ENCODE measurements around the gene KCNH2. TPM values are rescaled to one million over a fixed set of nuclear protein-coding genes. Genes with fewer than 3 reads are reported as not detected.

Gene KCNH2
- total and polyA plus RNA-seq, 4 donors: 0.18 to 74.6 (median 0.33) TPM; not detected in 1

DNA sequence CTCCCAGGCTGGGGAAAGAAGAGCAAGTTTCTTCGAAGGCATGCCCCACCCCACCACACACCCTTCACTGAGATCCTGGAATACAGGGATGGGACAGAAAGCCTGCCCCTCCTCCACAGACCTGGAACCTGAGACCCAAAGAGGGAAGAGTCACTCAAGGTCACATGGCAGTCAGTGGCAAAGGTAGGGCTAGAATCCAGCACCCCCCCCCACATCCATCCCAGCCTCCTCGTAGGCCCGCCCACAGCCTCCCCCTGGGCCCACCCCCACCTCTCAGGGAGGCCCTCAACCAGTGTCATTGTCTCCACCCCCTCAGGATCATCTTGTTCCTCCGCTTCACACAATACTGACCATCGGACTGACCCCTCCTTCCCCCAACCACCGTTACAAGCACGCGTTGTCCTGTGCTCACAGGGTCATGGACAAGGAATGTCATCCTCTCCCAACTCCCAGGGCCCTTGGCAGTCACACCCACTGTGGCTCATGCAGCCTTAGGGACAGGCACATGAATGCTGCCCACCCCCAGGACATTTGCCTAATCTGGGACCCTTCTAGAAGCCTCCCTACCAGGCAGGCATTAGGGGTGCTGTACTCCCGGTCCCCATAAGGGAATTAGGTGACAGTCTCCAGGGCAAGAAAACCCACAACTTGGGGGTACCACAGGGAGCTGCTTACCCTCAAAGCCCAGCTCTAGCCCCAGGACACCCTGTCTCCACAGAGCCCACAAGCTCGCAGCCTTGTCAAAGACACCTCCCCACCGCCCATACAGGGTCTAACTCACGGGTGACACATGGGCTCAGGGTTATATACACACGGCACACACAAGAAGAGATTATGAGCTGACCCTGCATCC lies 1.4 kb downstream of the KCNH2 start:
- peaks cover 0 to 12% (median 5%) of the 10 kb centered on the region in 4 donors for H3K27me3 ChIP-seq (ENCODE audit: control insufficient read depth in 4 of 4, insufficient read depth in 4 of 4, low read length in 3 of 4)
- no peaks in the 10 kb centered on the region for H3K36me3 ChIP-seq (ENCODE audit: control insufficient read depth in 4 of 4, insufficient read depth in 3 of 4, low read depth in 1 of 4, low read length in 3 of 4)
- no peak for DNase-seq (ENCODE audit: low spot score)
- no peak overlapping the region for H3K4me3 ChIP-seq (ENCODE audit: low read depth in 1 of 3, low read length in 3 of 3)
- WGBS: 39% methylated on average over 13 of the region's 13 CpGs
- H3K27ac ChIP-seq (ENCODE audit: low read depth in 1 of 2, low read length in 2 of 2): no peak overlapping the region
- TF ChIP-seq JUND (IDR thresholded peaks at IDR 0.05) (no peak), GABPA (IDR thresholded peaks at IDR 0.05 in 1 of 2, conservative IDR thresholded peaks at IDR 0.05 in 1 of 2) (no peak), FOXA1 (IDR thresholded peaks at IDR 0.05) (no peak), EGR1 (IDR thresholded peaks at IDR 0.05; ENCODE audit: low read depth in 2 of 2) (no peak), HNF4G (IDR thresholded peaks at IDR 0.05) (no peak), YY1 (IDR thresholded peaks at IDR 0.05) (no peak), SP1 (IDR thresholded peaks at IDR 0.05) (no peak), NR2F2 (IDR thresholded peaks at IDR 0.05) (no peak), RXRA (IDR thresholded peaks at IDR 0.05) (no peak)
- TF ChIP-seq, protein P1, sequence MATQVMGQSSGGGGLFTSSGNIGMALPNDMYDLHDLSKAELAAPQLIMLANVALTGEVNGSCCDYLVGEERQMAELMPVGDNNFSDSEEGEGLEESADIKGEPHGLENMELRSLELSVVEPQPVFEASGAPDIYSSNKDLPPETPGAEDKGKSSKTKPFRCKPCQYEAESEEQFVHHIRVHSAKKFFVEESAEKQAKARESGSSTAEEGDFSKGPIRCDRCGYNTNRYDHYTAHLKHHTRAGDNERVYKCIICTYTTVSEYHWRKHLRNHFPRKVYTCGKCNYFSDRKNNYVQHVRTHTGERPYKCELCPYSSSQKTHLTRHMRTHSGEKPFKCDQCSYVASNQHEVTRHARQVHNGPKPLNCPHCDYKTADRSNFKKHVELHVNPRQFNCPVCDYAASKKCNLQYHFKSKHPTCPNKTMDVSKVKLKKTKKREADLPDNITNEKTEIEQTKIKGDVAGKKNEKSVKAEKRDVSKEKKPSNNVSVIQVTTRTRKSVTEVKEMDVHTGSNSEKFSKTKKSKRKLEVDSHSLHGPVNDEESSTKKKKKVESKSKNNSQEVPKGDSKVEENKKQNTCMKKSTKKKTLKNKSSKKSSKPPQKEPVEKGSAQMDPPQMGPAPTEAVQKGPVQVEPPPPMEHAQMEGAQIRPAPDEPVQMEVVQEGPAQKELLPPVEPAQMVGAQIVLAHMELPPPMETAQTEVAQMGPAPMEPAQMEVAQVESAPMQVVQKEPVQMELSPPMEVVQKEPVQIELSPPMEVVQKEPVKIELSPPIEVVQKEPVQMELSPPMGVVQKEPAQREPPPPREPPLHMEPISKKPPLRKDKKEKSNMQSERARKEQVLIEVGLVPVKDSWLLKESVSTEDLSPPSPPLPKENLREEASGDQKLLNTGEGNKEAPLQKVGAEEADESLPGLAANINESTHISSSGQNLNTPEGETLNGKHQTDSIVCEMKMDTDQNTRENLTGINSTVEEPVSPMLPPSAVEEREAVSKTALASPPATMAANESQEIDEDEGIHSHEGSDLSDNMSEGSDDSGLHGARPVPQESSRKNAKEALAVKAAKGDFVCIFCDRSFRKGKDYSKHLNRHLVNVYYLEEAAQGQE (IDR thresholded peaks at IDR 0.05): no peak
- TF ChIP-seq, protein P2, sequence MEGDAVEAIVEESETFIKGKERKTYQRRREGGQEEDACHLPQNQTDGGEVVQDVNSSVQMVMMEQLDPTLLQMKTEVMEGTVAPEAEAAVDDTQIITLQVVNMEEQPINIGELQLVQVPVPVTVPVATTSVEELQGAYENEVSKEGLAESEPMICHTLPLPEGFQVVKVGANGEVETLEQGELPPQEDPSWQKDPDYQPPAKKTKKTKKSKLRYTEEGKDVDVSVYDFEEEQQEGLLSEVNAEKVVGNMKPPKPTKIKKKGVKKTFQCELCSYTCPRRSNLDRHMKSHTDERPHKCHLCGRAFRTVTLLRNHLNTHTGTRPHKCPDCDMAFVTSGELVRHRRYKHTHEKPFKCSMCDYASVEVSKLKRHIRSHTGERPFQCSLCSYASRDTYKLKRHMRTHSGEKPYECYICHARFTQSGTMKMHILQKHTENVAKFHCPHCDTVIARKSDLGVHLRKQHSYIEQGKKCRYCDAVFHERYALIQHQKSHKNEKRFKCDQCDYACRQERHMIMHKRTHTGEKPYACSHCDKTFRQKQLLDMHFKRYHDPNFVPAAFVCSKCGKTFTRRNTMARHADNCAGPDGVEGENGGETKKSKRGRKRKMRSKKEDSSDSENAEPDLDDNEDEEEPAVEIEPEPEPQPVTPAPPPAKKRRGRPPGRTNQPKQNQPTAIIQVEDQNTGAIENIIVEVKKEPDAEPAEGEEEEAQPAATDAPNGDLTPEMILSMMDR (IDR thresholded peaks at IDR 0.05; ENCODE audit: low read depth, low read length, missing input control): no peak
- TF ChIP-seq, protein P3, sequence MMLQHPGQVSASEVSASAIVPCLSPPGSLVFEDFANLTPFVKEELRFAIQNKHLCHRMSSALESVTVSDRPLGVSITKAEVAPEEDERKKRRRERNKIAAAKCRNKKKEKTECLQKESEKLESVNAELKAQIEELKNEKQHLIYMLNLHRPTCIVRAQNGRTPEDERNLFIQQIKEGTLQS (IDR thresholded peaks at IDR 0.05): no peak
- TF ChIP-seq, protein P4, sequence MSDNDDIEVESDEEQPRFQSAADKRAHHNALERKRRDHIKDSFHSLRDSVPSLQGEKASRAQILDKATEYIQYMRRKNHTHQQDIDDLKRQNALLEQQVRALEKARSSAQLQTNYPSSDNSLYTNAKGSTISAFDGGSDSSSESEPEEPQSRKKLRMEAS (IDR thresholded peaks at IDR 0.05): no peak
- H3K4me1 ChIP-seq (ENCODE audit: control insufficient read depth in 4 of 4, insufficient read depth in 4 of 4, low read length in 3 of 4): peaks cover 0 to 23% (median 9%) of the 10 kb centered on the region in 4 donors
- no peak overlapping the region for H3K9ac ChIP-seq (ENCODE audit: low read depth in 1 of 2, low read length in 2 of 2)
- H3K9me3 ChIP-seq (ENCODE audit: control insufficient read depth in 4 of 4, low read length in 3 of 4): no peaks in the 10 kb centered on the region

DNA sequence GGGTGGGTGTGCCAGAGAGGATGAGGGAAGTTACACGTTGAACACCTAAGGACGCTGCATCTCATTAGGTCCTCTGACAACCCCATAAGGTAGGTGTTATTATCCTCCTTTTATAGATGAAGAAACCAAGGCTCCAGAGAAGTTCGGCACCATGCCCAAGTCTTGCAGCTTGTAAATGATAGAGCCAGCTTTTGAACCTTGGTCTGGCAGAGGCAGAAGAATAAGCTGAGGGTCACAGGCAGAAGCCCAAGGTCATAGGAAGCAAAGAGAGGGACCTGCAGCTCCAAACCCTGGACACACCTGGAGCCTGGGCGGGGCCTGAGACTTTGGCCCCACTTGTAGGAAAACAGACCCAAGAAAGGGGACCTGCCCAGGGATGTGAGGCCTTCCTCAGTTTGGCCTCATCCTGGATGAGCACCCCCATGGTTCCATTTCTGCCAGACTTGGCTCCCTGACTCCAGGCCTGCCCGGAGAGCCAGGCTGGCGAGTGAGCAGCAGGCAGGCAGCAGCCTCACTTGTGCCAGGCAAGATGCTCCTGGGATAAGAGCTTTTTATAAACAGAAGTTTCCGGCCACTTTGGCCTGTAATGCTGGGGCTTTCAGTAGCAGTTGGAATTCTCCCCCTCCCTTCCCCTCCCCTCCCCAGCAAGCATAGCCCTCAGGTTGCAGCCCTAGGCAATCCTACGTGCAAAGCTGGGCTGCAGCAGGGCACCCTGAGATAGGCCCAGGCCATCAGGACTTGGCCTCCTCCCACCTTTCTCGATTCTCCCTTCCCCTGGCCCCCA lies 2.4 kb downstream of the KCNH2 start:
- Histone ChIP-seq H3K9me3 (ENCODE audit: control insufficient read depth in 4 of 4, low read length in 3 of 4) (no peaks in the 10 kb centered on the region), H3K27me3 (ENCODE audit: control insufficient read depth in 4 of 4, insufficient read depth in 4 of 4, low read length in 3 of 4) (peaks cover 0 to 12% (median 5%) of the 10 kb centered on the region in 4 donors), H3K9ac (ENCODE audit: low read depth in 1 of 2, low read length in 2 of 2) (no peak overlapping the region), H3K4me3 (ENCODE audit: low read depth in 1 of 3, low read length in 3 of 3) (no peak overlapping the region), H3K27ac (ENCODE audit: low read depth in 1 of 2, low read length in 2 of 2) (no peak overlapping the region), H3K36me3 (ENCODE audit: control insufficient read depth in 4 of 4, insufficient read depth in 3 of 4, low read depth in 1 of 4, low read length in 3 of 4) (no peaks in the 10 kb centered on the region), H3K4me1 (ENCODE audit: control insufficient read depth in 4 of 4, insufficient read depth in 4 of 4, low read length in 3 of 4) (peaks cover 0 to 25% (median 9%) of the 10 kb centered on the region in 4 donors)
- WGBS: 84% methylated on average over 9 of the region's 9 CpGs
- no peak for DNase-seq (ENCODE audit: low spot score)
- TF ChIP-seq, protein P3 (IDR thresholded peaks at IDR 0.05): no peak
- TF ChIP-seq, protein P5, sequence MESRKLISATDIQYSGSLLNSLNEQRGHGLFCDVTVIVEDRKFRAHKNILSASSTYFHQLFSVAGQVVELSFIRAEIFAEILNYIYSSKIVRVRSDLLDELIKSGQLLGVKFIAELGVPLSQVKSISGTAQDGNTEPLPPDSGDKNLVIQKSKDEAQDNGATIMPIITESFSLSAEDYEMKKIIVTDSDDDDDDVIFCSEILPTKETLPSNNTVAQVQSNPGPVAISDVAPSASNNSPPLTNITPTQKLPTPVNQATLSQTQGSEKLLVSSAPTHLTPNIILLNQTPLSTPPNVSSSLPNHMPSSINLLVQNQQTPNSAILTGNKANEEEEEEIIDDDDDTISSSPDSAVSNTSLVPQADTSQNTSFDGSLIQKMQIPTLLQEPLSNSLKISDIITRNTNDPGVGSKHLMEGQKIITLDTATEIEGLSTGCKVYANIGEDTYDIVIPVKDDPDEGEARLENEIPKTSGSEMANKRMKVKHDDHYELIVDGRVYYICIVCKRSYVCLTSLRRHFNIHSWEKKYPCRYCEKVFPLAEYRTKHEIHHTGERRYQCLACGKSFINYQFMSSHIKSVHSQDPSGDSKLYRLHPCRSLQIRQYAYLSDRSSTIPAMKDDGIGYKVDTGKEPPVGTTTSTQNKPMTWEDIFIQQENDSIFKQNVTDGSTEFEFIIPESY (IDR thresholded peaks at IDR 0.05): no peak
- TF ChIP-seq TAF1 (conservative IDR thresholded peaks at IDR 0.05): no peak
- TF ChIP-seq FOXA1 (IDR thresholded peaks at IDR 0.05): no peak
- no peak for TF ChIP-seq EGR1 (IDR thresholded peaks at IDR 0.05; ENCODE audit: low read depth in 2 of 2)
- TF ChIP-seq, protein P2 (IDR thresholded peaks at IDR 0.05; ENCODE audit: low read depth, low read length, missing input control): no peak
- TF ChIP-seq NR2F2 (IDR thresholded peaks at IDR 0.05): no peak
- TF ChIP-seq, protein P4 (IDR thresholded peaks at IDR 0.05): no peak
